Medulla oblongata (tissue), 1 donor: ENCODE measurements around the gene SGPP2.
"Not testable (repeated sequence)": the region's sequence is repeated elsewhere in the genome, so short reads cannot be mapped to it uniquely, and the experiment has no call there.

Experiments used
- DNase-seq: peaks from one replicate; pipeline ENCODE4 v3.0.0-alpha.2; 2015; ENCODE audit errors: extremely low spot score

Gene SGPP2

GRCh38 chr2:222576171-222577081 lies 152.1 kb downstream of the SGPP2 start:
- DNase-seq = no peak

- DNase-seq = no peak
Measured at GRCh38 chr2:222577341-222577740, 153.0 kb downstream of the SGPP2 start.

- no peak for DNase-seq
Measured at GRCh38 chr2:222582928-222583327, 158.6 kb downstream of the SGPP2 start.

- not testable (repeated sequence) for DNase-seq
Measured at GRCh38 chr2:222584589-222584988, 160.2 kb downstream of the SGPP2 start.

GRCh38 chr2:222591661-222592060 lies 167.3 kb downstream of the SGPP2 start:
- no peak for DNase-seq

DNA sequence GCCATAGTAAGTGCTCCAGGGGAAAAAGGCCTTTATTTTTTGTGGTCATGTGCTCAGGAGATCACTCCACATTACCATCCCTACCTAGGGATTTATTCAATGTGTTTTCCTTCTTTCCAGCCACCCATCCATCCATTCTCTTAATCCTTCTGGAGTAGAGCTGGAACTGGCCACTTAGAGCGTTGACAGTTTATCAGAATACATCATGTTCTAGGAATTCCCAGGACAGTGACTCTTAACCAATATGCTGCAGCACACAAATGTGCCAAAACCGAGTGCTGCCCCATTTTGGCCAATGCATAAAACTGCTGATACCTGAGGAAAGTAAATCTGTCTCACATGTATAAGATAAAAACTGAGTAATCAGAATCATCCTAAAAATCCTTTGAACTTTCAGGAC lies 167.8 kb downstream of the SGPP2 start:
- DNase-seq = no peak

DNA sequence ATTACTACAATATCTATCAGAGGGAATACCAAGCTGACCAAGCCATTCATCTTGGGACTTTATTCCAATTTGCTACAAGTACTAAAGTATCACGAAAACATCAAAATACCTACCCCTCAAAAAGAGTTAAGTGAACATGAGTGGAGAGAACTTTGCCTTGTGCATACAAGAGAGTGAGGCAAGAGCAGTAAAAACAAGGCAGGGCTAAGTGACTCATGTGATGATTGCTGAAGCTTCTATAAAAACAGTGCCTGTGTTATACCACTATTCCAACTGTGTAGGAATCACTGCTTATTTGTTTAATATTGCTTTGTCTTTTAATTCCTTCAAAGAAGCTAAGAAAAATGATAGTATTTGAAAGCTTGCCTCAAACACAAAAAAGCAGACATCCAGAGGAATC lies 170.3 kb downstream of the SGPP2 start:
- DNase-seq = peak; percentile 36

- no peak for DNase-seq
Measured at GRCh38 chr2:222595581-222595980, 171.2 kb downstream of the SGPP2 start.

- no peak for DNase-seq
Measured at GRCh38 chr2:222598611-222599010, 174.3 kb downstream of the SGPP2 start.

- no peak for DNase-seq
Measured at GRCh38 chr2:222603501-222603900, 179.2 kb downstream of the SGPP2 start.

DNA sequence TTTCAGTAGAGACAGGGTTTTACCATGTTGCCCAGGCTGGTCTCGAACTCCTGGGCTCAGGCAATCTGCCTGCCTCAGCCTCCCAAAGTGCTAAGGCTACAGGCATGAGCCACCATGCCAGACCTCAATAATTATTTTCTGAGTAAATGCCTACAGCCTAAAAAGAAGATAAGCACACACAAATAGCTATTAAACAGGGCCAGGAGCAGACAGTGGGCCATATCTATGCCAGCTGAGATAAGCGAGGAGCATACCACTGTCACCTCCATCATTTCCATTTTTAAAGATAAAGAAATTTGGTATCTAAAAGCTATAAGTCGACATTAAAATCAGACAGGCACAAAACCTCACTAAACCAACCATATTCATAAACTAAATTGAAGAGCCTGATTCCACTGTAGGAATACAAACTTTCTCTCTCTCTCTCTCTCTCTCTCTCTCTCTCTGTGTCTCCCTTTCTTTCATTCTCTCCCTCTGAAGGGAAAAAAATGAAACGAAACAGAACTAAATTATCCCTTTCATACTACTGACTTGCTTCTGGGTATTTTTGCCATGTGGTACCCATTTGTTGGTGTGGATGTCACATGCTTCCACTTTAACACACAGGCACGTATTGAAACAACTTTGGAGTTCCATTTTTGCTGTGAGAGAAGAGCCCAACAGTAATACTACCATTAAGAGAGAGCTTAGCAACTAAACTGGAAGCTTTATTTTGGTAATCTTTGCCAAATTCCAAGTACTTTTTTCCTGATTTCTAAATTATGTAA lies 180.6 kb downstream of the SGPP2 start:
- DNase-seq = peak; percentile 16

DNA sequence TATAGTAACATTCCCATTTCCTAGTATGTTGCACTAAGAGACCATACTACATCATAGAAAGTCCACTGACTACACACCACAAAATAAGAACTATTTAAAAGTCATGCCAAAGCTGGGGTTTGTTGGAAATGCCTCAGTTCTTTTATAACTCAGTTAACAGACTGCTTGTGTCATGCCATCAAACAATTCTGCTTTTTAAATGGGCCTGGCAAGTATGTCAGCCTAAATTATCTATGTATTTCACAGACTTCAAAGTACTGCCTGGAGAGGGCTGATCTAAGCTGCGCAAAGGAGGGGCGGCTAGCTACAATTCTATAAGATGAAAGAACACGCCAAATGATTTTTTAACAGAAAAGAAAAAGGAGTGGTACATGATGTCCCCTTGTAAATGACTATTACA lies 182.0 kb downstream of the SGPP2 start:
- DNase-seq = no peak

DNA sequence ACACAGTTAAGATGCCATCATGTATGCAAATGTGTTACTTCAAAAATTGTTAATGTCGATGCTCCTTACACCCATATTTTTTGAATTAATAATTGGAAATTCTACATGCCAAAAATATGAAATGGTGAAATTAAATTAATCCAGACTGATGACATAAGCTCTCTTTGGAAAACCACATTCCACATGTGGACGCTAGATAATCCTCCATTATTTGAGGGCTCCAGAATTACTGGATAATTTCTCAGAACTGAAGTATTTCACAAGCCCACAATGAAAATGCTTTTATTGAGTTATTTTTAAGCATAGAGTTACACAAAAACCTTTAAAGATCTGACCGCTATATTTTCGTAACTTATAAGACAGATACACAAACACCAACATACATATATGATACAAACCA lies 183.7 kb downstream of the SGPP2 start:
- DNase-seq = no peak

GRCh38 chr2:222609381-222609780 lies 185.0 kb downstream of the SGPP2 start:
- no peak for DNase-seq
